CD4-positive, alpha-beta T cell treated with Interleukin-4 for 4 hours (primary cell): ENCODE measurements around the gene WDR18.
"Not testable (repeated sequence)": the region's sequence is repeated elsewhere in the genome, so short reads cannot be mapped to it uniquely, and the experiment has no call there.

Source experiments
- DNase-seq: peaks from one replicate; pipeline ENCODE4 v3.0.0-alpha.2; 2020

WDR18 gene

DNA sequence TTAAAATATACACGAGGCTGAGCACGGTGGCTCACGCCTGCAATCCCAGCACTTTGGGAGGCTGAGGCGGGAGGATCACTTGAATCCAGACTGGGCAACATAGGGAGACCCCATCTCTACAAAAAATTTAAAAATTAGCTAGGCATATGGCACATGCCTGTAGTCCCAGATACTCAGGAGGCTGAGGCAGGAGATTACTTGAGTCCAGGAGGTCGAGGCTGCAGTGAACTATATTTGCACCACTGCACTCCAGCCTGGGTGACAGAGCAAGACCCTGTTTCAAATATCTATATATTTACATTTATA lies 39.7 kb downstream of the WDR18 start:
- not testable (repeated sequence) for DNase-seq

DNA sequence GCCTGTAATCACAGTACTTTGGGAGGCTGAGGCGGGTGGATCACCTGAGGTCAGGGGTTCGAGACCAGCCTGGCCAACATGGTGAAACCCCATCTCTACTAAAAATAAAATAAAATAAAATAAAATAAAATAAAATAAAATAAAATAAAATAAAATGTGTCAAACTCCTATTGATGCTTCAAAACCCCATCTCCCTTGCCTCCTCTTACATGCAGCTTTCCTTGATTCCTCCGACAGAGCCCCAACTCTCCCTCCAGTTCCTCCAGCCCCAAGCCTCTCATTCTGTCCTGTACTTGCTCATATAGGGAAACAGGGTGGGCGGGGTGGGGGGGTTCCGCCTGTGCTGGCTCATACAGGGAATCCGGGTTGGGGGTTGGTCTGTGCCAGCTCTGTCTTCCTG lies 40.9 kb downstream of the WDR18 start:
- not testable (repeated sequence) for DNase-seq

DNA sequence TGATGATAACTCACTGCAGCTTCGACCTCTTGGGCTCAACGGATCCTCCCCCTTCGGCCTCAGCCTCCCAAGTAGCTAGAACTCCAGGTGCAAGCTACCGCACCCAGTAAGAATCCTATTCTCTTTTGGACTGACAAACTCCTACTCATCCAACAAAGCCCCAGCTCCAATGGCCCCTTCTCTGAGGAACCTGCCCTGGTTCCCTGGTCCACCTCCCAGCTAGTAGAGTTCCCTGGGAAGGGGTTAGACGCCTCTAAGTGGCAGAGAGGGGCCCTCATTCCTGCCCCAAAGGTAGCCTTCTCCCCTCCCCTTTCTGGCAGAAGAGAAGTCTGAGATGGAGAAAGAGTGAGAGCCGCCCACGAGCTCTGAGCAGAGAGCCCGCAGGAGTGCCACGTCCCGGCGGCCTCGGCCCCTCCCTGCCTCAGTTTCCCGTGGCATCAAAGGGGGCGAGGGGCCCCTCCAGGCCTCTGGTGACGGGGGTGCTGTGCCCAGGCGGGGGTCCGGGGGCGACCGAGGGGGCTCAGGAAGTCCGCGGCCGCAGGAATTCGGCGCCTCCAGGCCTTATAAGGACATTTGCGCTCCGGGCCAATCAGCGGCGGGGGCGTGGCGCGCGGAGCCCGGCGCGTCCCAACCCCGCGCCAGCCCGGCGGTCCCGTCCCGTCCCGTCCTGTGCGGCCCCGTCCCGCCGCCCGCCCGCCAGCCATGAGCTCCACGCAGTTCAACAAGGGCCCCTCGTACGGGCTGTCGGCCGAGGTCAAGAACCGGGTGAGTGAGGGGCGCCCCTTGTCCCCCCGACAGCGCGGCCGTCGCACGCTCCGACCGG lies 42.0 kb downstream of the WDR18 start, which contains the start of gene CNN2:
Gene CNN2 (plus strand): TSS at position 649 of the 823 bp plus-strand sequence. CDS start 54 bp downstream, at position 703.
- DNase-seq: peak; percentile 48

DNA sequence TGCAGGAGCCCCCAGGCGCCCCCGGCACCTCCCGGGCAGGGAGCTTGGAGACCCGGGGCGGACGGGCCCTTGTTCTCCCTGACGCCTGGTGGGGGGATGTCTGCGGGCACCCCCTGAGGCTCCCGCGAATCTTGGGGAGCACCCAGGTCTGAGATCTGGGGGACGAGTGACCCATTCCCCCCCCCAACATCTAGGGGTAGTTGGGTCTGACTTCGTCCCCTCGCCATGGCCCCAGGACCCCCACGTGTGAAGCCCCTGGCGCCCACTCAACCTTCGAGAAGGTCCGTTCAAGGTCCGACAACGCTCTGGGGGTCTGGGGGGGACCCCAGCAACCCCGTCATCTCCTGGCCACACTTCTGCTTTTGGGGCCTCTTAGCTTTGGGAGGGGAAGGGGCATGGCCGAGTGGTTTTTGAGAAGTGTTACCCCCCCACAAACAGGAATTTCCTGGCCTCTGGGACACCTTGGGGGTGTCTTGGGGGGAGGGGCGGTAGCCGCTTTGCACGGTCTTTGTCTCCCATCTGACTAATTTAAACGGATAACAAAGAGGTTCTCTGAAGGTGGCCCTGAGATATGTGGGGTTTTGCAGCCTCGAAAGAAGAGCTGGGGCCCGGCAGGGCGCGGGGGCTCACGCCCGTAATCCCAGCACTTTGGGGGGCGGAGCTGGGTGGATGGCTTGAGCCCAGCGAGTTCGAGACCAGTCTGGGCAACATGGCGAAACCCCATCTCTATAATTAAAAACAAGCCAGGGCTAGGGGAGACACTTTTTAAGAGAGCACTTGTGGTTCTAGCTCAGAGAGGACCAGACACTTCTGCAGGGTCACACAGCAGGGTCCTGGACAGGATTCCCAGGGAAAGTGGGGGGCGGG lies 42.9 kb downstream of the WDR18 start:
- peak; percentile 40 for DNase-seq

DNA sequence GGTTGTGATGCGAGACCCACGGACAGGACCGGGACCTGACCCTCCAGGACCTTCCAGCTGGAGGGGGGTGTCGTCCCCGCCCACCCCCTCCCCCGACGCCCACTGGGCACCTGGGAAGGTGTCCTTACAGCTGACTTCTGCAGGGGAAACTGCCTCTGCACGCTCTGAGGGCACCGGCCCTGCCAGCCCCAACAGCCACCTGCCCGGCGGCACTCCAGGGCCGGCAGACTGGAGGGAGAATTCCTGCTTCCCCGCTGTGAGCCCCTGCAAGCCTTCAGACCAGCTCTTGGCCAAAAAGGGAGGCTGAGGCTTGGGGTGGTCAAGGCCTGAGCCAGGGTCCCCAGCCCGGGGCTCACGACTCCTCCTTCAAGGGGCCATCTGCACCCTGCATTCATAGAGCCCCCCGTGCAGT lies 43.5 kb downstream of the WDR18 start:
- no peak for DNase-seq

DNA sequence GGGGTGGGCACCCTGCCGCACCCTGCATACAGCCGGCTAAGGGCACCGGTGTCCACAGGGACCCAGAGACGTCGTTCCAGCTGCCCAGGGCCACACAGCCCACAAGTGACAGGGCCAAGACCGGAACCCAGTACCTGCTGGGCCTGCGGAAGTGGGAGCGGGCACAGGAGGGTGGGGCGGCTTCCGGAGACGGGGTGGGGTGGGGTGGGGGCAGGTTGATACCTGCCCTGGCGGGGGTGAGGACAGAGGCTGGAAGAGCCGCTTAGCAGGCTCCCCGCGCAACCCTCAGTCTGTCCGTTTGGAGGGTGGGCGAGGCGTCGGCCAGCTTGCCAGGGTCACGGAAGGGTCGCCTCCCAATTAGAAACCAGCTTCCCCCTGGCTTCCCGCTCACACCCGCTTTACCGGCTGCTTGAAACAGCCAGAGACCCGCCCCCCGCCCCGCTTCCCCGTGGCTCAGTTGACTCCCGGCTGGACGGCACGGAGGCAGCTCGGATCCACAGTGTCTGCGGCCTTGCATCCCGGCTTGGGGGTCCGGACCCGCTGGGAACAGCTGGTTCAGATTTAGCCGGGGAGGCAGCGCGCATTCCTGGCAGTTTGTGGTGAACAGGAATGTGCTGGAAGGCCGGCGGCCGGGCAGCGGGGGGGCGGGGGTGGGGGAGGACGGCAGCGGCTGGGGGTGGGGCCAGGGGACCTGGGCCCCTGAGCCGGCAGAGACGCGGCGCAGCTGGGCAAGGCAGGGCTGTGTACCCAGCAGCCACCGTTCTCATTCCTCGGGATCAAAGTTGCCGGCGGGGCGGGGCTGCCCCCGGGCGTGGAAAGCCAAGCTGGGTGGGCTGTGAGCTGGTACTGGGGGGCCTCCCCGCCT lies 44.1 kb downstream of the WDR18 start:
- peak; percentile 58 for DNase-seq

DNA sequence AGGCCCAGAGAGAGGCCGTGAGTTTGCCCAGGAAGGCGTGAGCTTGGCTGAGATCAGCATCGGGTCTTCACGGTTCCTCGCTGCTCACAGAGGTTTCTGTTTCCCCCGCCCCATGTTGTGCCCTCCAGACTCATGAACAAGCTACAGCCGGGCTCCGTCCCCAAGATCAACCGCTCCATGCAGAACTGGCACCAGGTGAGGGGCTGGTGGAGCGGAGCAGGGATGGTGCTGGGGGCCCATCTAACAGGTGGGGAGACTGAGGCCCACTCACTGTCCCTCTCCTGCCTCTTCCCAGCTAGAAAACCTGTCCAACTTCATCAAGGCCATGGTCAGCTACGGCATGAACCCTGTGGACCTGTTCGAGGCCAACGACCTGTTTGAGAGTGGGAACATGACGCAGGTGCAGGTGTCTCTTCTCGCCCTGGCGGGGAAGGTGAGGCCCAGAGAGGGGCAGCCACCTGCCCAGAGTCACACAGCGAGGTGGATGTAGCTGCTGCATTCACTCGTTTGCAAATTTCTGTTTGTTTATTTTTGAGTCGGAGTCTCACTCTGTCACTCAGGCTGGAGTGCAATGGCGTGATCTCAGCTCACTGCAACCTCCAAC lies 48.2 kb downstream of the WDR18 start:
- DNase-seq: no peak

DNA sequence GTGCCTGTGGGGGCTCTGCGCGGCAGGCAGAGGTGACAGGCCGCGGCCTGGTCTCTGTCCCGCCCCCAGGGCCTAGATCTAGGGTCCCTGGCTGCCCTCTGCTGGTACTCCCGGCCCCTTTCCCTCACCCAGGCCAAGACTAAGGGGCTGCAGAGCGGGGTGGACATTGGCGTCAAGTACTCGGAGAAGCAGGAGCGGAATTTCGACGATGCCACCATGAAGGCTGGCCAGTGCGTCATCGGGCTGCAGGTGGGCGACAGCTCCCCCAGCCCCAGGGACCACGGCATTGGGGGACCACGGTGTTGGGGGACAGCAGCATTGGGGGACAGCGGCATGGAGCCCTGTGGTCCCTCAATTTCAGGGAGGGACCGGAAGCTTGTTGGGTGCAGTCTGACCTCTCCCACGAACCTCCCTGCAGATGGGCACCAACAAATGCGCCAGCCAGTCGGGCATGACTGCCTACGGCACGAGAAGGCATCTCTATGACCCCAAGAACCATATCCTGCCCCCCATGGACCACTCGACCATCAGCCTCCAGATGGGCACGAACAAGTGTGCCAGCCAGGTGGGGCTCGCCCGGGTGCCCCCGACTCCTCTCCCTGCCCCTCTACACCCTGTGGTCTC lies 52.0 kb downstream of the WDR18 start:
- DNase-seq: no peak

DNA sequence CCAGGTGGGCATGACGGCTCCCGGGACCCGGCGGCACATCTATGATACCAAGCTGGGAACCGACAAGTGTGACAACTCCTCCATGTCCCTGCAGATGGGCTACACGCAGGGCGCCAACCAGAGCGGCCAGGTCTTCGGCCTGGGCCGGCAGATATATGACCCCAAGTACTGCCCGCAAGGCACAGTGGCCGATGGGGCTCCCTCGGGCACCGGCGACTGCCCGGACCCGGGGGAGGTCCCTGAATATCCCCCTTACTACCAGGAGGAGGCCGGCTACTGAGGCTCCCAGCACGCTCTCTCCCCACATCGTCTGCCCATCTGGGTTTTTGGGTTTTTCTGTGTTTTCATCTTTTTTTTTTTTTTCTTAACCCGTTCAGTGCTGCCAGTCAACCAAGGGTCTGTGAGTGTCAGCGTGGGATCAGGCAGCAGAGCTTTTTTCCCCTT lies 53.5 kb downstream of the WDR18 start:
- DNase-seq: no peak

DNA sequence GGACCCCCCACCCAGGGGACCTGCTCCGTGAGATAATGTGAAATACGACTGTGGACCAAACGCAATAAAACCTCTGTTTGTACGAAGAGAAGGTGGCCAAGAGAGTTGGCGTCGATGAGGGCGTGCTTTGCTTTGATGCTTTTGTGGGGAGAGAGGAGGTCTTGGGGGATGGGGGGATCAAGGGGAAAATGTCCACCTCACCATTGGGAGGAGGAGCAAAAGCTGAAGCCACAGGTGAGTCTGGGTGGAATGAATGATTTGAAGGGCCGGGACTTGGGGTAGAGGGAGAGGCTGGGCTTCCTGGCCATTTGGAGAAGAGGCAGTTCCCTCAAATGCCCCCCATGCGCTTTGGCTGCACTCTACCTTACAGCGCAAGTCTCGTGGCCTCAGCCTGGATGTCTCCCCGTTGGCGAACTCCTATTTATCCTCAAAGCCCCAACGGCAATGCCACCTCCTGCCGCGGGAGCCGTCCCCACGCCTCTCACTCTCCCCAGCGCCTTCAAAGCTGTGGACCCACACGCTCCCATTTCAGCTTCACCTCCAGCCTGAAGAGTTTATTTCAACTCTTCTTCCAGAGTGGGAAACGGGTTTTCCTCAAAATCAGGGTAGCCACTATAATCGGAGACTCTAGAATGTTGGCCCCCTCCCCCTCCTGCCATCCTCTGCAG lies 55.0 kb downstream of the WDR18 start:
- no peak for DNase-seq

DNA sequence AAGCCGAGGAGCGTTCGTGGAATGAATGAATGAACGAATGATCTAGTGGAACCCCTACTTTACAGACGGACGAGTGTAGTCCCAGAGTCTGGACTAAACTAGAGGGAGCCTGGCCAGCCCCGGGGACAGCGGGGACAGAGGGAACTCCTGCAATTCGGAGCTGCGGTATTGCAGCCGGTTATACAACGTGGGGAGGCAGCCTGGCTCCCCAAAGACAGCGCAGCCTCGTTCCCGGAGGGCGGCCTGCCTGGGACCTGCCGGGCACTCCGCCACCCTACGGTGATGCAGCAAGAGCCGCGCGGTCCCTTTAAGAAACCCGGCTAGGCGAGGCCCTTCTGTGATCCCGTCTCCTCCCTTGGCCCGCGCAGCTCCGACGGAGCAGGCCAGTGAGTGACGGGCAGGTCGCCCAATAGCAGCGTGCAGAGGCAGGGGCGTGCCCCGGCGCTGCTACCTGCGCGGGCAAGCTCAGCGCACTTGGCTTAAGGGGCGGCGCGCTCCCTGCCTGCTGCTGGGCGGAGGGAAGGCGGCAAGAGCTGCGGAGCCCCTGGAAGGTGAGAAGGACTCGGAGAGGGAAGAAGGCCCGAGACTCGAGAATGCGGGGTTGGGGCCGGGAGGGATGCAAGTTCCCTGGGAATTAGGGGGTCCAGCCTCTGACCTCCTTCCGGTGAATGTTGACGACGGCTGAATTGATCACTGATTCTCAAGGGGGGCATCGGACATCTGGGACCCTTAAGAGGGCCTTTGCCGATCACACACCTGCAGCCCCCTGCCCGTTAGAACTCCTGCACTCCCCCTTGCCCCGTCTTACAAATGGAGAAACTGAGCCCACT lies 55.7 kb downstream of the WDR18 start, which contains the start of gene ABCA7:
Gene ABCA7 (plus strand): TSS at position 462 of the 830 bp plus-strand sequence. CDS start 1,255 bp downstream, outside the sequence.
- peak; percentile 99 for DNase-seq

DNA sequence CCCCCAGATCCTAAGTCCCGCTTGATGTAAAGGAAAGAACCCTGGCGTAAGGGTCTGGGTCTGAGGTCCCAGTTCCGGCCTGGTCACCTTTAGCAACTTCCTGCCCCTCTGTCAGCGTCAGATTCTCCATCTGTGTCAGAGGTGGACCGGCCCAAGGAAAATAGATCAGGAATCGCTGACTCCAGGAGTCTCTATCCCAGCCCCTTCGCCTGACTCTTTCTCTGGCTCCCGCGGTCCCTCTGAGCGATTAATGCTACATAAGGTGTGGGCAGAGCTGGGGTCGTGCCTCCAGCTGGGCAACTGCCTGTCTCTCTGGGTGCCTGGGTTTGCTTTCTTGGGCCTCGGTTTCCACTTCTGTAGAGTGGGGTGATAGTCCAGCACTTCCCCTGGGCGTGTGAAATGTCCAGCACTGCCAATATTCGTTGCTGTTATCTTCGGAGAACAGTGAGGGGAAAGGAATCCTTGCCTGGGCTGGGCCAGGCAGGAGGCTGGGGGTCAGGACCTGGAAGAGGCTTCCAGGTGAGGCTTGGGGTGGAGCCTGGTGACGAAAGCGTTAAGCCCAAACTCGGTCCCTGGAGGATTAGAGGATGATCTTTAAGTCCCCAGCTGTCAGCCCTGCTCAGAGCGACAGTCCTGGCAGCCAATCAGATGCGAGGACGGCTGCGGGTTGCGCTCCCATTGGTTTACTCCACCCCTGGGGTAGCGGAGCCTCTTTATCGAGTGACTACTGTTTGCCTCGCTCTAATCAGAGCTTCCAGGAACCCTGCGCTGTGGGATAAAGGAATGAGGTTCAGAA lies 56.5 kb downstream of the WDR18 start:
- DNase-seq: peak; percentile 97

DNA sequence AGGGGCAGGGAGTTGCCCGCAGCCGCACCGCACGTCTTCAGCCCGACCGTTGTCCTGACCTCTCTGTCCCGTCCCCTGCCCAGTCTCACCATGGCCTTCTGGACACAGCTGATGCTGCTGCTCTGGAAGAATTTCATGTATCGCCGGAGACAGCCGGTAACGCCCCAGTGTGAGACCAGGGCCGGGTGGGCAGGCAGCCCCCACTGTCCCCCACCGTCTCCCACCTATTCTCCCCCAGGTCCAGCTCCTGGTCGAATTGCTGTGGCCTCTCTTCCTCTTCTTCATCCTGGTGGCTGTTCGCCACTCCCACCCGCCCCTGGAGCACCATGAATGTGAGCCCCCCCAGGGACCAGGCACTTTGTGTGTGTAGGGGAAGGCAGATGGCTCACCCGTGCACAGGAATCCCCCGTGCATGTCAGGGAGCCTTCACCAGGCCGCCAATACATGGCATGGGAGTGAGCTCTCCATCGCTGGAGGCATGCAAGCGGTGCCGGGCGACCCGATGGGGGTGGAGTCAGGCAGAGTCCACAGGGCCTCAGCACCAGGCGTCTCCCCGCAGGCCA lies 57.2 kb downstream of the WDR18 start:
- DNase-seq: no peak

DNA sequence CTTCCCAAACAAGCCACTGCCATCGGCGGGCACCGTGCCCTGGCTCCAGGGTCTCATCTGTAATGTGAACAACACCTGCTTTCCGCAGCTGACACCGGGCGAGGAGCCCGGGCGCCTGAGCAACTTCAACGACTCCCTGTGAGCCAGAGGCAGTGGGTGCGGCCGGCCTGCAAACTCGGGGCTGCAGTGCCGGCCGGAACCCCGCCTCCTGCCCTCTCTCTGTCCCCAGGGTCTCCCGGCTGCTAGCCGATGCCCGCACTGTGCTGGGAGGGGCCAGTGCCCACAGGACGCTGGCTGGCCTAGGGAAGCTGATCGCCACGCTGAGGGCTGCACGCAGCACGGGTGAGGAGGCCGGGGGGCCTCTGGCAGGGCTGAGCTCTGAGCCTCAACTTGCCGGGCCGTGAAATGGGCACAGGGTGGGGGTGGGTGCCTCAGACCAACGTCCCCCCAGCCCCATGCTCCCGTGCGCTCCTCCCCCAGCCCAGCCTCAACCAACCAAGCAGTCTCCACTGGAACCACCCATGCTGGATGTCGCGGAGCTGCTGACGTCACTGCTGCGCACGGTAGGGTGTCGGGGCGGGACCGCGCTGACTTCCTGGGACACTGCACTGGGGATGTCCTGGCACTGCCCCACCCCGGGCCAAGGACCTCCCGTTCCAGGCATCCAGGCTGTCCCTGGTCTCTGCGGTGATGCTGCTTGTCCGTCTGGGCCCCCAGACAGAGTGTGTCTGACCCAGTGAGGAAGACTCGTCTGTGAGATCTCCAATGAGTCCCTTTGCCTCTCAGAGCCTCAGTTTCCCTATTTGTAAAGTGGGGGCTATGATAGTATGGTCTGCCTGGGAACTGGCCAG lies 57.9 kb downstream of the WDR18 start:
- no peak for DNase-seq

DNA sequence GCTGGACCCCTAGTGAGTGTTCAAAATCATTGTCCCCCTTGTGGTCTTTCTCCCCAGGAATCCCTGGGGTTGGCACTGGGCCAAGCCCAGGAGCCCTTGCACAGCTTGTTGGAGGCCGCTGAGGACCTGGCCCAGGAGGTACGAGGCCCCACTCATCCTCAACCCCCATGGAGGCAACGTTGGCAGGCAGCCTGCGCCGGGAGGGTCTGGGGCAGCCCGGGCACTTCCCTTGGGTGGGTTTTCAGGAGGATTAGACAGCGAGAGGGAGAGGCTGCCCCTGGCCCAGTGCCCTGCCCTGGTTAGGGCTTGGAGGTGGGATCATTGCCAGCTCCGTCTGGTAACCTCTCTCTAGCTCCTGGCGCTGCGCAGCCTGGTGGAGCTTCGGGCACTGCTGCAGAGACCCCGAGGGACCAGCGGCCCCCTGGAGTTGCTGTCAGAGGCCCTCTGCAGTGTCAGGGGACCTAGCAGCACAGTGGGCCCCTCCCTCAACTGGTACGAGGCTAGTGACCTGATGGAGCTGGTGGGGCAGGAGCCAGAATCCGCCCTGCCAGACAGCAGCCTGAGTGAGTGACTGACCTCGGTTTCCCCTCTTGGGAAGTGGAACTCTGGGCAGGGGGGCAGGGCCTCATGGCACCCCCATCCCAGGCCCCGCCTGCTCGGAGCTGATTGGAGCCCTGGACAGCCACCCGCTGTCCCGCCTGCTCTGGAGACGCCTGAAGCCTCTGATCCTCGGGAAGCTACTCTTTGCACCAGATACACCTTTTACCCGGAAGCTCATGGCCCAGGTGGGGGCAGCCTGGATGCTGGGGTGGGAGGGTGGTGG lies 58.8 kb downstream of the WDR18 start:
- DNase-seq: no peak
